Chondrocyte (in vitro differentiated cells): Measurements from ENCODE around the gene WSCD2. TPM values are rescaled to one million over a fixed set of nuclear protein-coding genes. Genes with fewer than 3 reads are reported as not detected.

ENCODE experiments used
- DNase-seq: peaks from one replicate; pipeline ENCODE4 v3.0.0; 2021; ENCODE audit warnings: mixed read lengths, low spot score
- H3K27ac Mint-ChIP-seq: one replicate; pipeline ENCODE4 v1.8.0; 2021; ENCODE audit warnings: mild to moderate bottlenecking, moderate library complexity, mixed read lengths; ENCODE audit not compliant: unreplicated experiment
- H3K27me3 Mint-ChIP-seq: 2 replicates; pipeline ENCODE4 v1.8.0; 2021; ENCODE audit warnings: low read depth, mixed read lengths
- H3K36me3 Mint-ChIP-seq: 2 replicates; pipeline ENCODE4 v1.8.0; 2021; ENCODE audit warnings: low read depth, mixed read lengths
- H3K4me1 Mint-ChIP-seq: 2 replicates; pipeline ENCODE4 v1.8.0; 2021; ENCODE audit warnings: low read depth, mild to moderate bottlenecking, mixed read lengths
- H3K4me3 Mint-ChIP-seq: one replicate; pipeline ENCODE4 v1.8.0; 2021; ENCODE audit warnings: mild to moderate bottlenecking, moderate library complexity, mixed read lengths; ENCODE audit not compliant: unreplicated experiment
- H3K9me3 Mint-ChIP-seq: 2 replicates; pipeline ENCODE4 v1.8.0; 2021; ENCODE audit warnings: low read depth, mixed read lengths
- CTCF ChIP-seq: fragments of 200-600 bp; sonication (generic); IDR thresholded peaks from 2 replicates; pipeline ENCODE4 v1.5.0; 2021; ENCODE audit warnings: antibody characterized with exemption, mild to moderate bottlenecking, moderate library complexity
- total RNA-seq: library from RNA; stranded (reverse); gene quantifications from 3 replicates; pipeline ENCODE4 v1.2.1, GENCODE V29; 2021

Gene WSCD2
- total RNA-seq, 1 donor from 2014 or later: 0.32 TPM

- H3K4me3 Mint-ChIP-seq: no peak overlapping the region
- DNase-seq: no peak
- TF ChIP-seq CTCF: no peak
- no peaks in the 10 kb centered on the region for H3K4me1 Mint-ChIP-seq
- H3K36me3 Mint-ChIP-seq: no peaks in the 10 kb centered on the region
- no peaks in the 10 kb centered on the region for H3K9me3 Mint-ChIP-seq
- peaks cover 2% of the 10 kb centered on the region for H3K27me3 Mint-ChIP-seq
- no peak overlapping the region for H3K27ac Mint-ChIP-seq
Observed at GRCh38 chr12:108107293-108107692, 21.8 kb upstream of the WSCD2 start.

GRCh38 chr12:108109504-108109903 is 19.6 kb upstream of the WSCD2 start:
- H3K27me3 Mint-ChIP-seq: peaks cover 7% of the 10 kb centered on the region

GRCh38 chr12:108109954-108110353 is 19.1 kb upstream of the WSCD2 start:
- no peak for TF ChIP-seq CTCF
- no peak overlapping the region for H3K27ac Mint-ChIP-seq
- no peak for DNase-seq
- H3K27me3 Mint-ChIP-seq: peaks cover 11% of the 10 kb centered on the region
- H3K4me1 Mint-ChIP-seq: peaks cover 6% of the 10 kb centered on the region
- no peaks in the 10 kb centered on the region for H3K9me3 Mint-ChIP-seq
- H3K36me3 Mint-ChIP-seq: no peaks in the 10 kb centered on the region
- no peak overlapping the region for H3K4me3 Mint-ChIP-seq

More at GRCh38 chr12:108109504-108109903, 19.6 kb upstream of the WSCD2 start:
- Mint-ChIP-seq H3K4me1 (peaks cover 6% of the 10 kb centered on the region), H3K36me3 (no peaks in the 10 kb centered on the region), H3K27ac (no peak overlapping the region), H3K4me3 (no peak overlapping the region), H3K9me3 (no peaks in the 10 kb centered on the region)
- TF ChIP-seq CTCF: no peak
- no peak for DNase-seq

- Mint-ChIP-seq H3K9me3 (no peaks in the 10 kb centered on the region), H3K27me3 (peaks cover 15% of the 10 kb centered on the region), H3K27ac (no peak overlapping the region), H3K4me1 (peaks cover 6% of the 10 kb centered on the region), H3K36me3 (no peaks in the 10 kb centered on the region), H3K4me3 (no peak overlapping the region)
- no peak for TF ChIP-seq CTCF
- no peak for DNase-seq
Observed at GRCh38 chr12:108110844-108111243, 18.2 kb upstream of the WSCD2 start.

GRCh38 chr12:108112832-108113556 is 16.1 kb upstream of the WSCD2 start:
- Mint-ChIP-seq H3K27me3 (peaks cover 16% of the 10 kb centered on the region), H3K36me3 (no peaks in the 10 kb centered on the region), H3K27ac (no peak overlapping the region), H3K9me3 (no peaks in the 10 kb centered on the region), H3K4me1 (peaks cover 6% of the 10 kb centered on the region), H3K4me3 (no peak overlapping the region)
- DNase-seq: no peak
- TF ChIP-seq CTCF: no peak
